Neural progenitor cell (in vitro differentiated cells): Measurements from ENCODE around the gene PEAK1. TPM values are rescaled to one million over a fixed set of nuclear protein-coding genes. Genes with fewer than 3 reads are reported as not detected.

Experiments used
- DNase-seq: peaks from one replicate; pipeline ENCODE4 v3.0.0-alpha.2; 2016; ENCODE audit warnings: low spot score
- H2AFZ ChIP-seq: fragments of 200-600 bp; sonication (generic); replicated peaks from 2 replicates; pipeline ENCODE4 v1.6.1; 2016; ENCODE audit warnings: antibody characterized with exemption
- H3F3A ChIP-seq: fragments of 200-600 bp; sonication (generic); 2 replicates; pipeline ENCODE4 v1.6.1; 2016; ENCODE audit warnings: antibody characterized with exemption, low read depth
- H3K27ac ChIP-seq: fragments of 200-600 bp; sonication (generic); 2 replicates; pipeline ENCODE4 v1.5.1; 2016; ENCODE audit warnings: mild to moderate bottlenecking
- H3K27me3 ChIP-seq: fragments of 200-600 bp; sonication (generic); 2 replicates; pipeline ENCODE4 v1.6.1; 2016; ENCODE audit warnings: mild to moderate bottlenecking, moderate library complexity
- H3K36me3 ChIP-seq: fragments of 200-600 bp; sonication (generic); 2 replicates; pipeline ENCODE4 v1.5.1; 2016
- H3K4me1 ChIP-seq: fragments of 200-600 bp; sonication (generic); 2 replicates; pipeline ENCODE4 v1.6.1; 2016; ENCODE audit warnings: mixed run types
- H3K4me2 ChIP-seq: fragments of 200-600 bp; sonication (generic); 2 replicates; pipeline ENCODE4 v1.6.1; 2016
- H3K4me3 ChIP-seq: fragments of 200-600 bp; sonication (generic); 2 replicates; pipeline ENCODE4 v1.5.1; 2016
- H3K79me2 ChIP-seq: fragments of 200-600 bp; sonication (generic); 2 replicates; pipeline ENCODE4 v1.6.1; 2016; ENCODE audit warnings: low read depth
- H3K9ac ChIP-seq: fragments of 200-600 bp; sonication (generic); 2 replicates; pipeline ENCODE4 v1.6.1; 2016
- H3K9me3 ChIP-seq: fragments of 200-600 bp; sonication (generic); 2 replicates; pipeline ENCODE4 v1.5.1; 2016; ENCODE audit warnings: low read depth
- H4K20me1 ChIP-seq: fragments of 200-600 bp; sonication (generic); 2 replicates; pipeline ENCODE4 v1.6.1; 2016; ENCODE audit warnings: low read depth
- H3K27ac Mint-ChIP-seq: 3 replicates; pipeline ENCODE4 v1.8.0; 2021; ENCODE audit warnings: mixed read lengths
- H3K27me3 Mint-ChIP-seq: 2 replicates; pipeline ENCODE4 v1.8.0; 2022; ENCODE audit warnings: low read depth, mild to moderate bottlenecking, inconsistent platforms, moderate library complexity, mixed read lengths; ENCODE audit not compliant: insufficient read depth
- H3K36me3 Mint-ChIP-seq: 3 replicates; pipeline ENCODE4 v1.8.0; 2021; ENCODE audit warnings: mixed read lengths
- H3K4me1 Mint-ChIP-seq: 3 replicates; pipeline ENCODE4 v1.8.0; 2021; ENCODE audit warnings: mixed read lengths
- H3K4me3 Mint-ChIP-seq: 3 replicates; pipeline ENCODE4 v1.8.0; 2021; ENCODE audit warnings: mild to moderate bottlenecking, moderate library complexity, mixed read lengths
- H3K9me3 Mint-ChIP-seq: 3 replicates; pipeline ENCODE4 v1.8.0; 2020; ENCODE audit warnings: mixed read lengths
- EZH2 ChIP-seq: fragments of 200-600 bp; sonication (generic); IDR thresholded peaks from 2 replicates; pipeline ENCODE4 v1.6.1; 2017; ENCODE audit warnings: antibody characterized with exemption, mild to moderate bottlenecking, moderate library complexity
- EZH2phosphoT487 ChIP-seq: fragments of 200-600 bp; sonication (generic); IDR thresholded peaks from 2 replicates; pipeline ENCODE4 v1.6.1; 2017; ENCODE audit warnings: antibody characterized with exemption
- total RNA-seq: library from RNA; depleted of rRNA; stranded (reverse); fragments of >200 nt; gene quantifications from 2 replicates; pipeline ENCODE4 v1.2.3, GENCODE V29; 2015; ENCODE audit warnings: low replicate concordance
- TF ChIP-seq, protein P1 (sequence below): fragments of 200-600 bp; sonication (generic); IDR thresholded peaks from 2 replicates; pipeline ENCODE4 v1.5.1; 2017; ENCODE audit warnings: antibody characterized with exemption, mild to moderate bottlenecking

The PEAK1 gene
- total RNA-seq, 1 donor from 2014 or later, result 30.9 TPM

DNA sequence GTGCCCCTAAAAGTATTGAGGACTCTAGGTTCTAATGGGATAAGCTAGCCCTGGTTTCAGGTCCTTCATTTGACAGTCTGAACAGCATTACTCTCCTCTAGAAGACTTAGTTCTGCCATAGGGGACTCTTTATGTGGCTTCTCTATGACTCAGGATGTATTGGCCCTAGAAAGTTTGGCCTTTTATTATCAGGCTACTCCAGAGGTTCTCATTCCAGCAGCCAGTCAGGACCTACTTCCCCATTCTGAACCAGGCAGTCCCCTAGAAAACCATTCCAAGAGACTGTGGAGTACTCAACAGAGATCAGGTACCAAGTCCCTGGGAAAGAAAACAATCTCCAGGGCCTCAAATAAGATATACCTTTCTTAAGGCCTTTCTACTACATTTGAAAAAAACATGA, 191.1 kb downstream of the PEAK1 start:
- Mint-ChIP-seq H3K27me3 (no peaks in the 10 kb centered on the region), H3K4me3 (no peak overlapping the region), H3K4me1 (peaks cover 15% of the 10 kb centered on the region), H3K27ac (no peak overlapping the region), H3K9me3 (no peaks in the 10 kb centered on the region), H3K36me3 (no peaks in the 10 kb centered on the region)
- H3K9ac ChIP-seq, result no peak overlapping the region
- no peaks in the 10 kb centered on the region for H3K79me2 ChIP-seq
- no peaks in the 10 kb centered on the region for H4K20me1 ChIP-seq
- H3K36me3 ChIP-seq, result no peaks in the 10 kb centered on the region
- H3K4me3 ChIP-seq, result no peak overlapping the region
- no peak for DNase-seq
- no peaks in the 10 kb centered on the region for H3K9me3 ChIP-seq
- no peak for TF ChIP-seq EZH2
- TF ChIP-seq, protein P1, sequence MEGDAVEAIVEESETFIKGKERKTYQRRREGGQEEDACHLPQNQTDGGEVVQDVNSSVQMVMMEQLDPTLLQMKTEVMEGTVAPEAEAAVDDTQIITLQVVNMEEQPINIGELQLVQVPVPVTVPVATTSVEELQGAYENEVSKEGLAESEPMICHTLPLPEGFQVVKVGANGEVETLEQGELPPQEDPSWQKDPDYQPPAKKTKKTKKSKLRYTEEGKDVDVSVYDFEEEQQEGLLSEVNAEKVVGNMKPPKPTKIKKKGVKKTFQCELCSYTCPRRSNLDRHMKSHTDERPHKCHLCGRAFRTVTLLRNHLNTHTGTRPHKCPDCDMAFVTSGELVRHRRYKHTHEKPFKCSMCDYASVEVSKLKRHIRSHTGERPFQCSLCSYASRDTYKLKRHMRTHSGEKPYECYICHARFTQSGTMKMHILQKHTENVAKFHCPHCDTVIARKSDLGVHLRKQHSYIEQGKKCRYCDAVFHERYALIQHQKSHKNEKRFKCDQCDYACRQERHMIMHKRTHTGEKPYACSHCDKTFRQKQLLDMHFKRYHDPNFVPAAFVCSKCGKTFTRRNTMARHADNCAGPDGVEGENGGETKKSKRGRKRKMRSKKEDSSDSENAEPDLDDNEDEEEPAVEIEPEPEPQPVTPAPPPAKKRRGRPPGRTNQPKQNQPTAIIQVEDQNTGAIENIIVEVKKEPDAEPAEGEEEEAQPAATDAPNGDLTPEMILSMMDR, result no peak
- no peak for TF ChIP-seq EZH2phosphoT487
- no peaks in the 10 kb centered on the region for H3K27me3 ChIP-seq
- H3K4me1 ChIP-seq, result peaks cover 16% of the 10 kb centered on the region
- no peak overlapping the region for H2AFZ ChIP-seq
- no peak overlapping the region for H3K27ac ChIP-seq
- H3F3A ChIP-seq, result peaks cover 21% of the 10 kb centered on the region
- no peak overlapping the region for H3K4me2 ChIP-seq

DNA sequence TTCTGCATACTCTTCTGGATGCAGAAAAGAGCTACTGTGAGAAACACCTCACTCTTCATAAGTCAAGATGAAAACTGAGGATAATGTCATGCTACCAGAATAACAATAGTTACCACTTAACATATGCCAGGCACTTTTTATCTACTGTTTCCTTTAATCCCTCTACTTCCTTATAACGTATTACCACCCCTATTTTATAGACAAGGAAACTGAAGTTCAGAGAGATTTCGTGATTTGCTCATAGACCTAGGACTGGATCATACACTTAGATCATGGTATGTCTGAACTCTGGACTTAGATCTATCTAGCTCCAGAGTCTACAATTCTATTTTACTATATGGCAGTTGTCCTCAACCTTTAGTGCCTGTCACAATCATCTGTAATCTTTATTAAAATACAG, 193.3 kb downstream of the PEAK1 start:
- H3K9me3 ChIP-seq, result no peaks in the 10 kb centered on the region
- H3K9me3 Mint-ChIP-seq, result no peaks in the 10 kb centered on the region
- no peaks in the 10 kb centered on the region for H3K36me3 Mint-ChIP-seq
- H3K27ac Mint-ChIP-seq, result no peak overlapping the region
- no peak for DNase-seq
- no peak overlapping the region for H3K4me3 ChIP-seq
- H3K27me3 ChIP-seq, result no peaks in the 10 kb centered on the region
- H4K20me1 ChIP-seq, result no peaks in the 10 kb centered on the region
- peaks cover 26% of the 10 kb centered on the region for H3F3A ChIP-seq
- peaks cover 38% of the 10 kb centered on the region for H3K4me1 ChIP-seq
- TF ChIP-seq, protein P1, result no peak
- TF ChIP-seq EZH2phosphoT487, result no peak
- no peak for TF ChIP-seq EZH2
- peaks cover 33% of the 10 kb centered on the region for H3K4me1 Mint-ChIP-seq
- H2AFZ ChIP-seq, result no peak overlapping the region
- H3K36me3 ChIP-seq, result no peaks in the 10 kb centered on the region
- H3K79me2 ChIP-seq, result no peaks in the 10 kb centered on the region
- no peak overlapping the region for H3K4me3 Mint-ChIP-seq
- no peak overlapping the region for H3K27ac ChIP-seq
- no peak overlapping the region for H3K4me2 ChIP-seq
- no peak overlapping the region for H3K9ac ChIP-seq
- H3K27me3 Mint-ChIP-seq, result no peaks in the 10 kb centered on the region

DNA sequence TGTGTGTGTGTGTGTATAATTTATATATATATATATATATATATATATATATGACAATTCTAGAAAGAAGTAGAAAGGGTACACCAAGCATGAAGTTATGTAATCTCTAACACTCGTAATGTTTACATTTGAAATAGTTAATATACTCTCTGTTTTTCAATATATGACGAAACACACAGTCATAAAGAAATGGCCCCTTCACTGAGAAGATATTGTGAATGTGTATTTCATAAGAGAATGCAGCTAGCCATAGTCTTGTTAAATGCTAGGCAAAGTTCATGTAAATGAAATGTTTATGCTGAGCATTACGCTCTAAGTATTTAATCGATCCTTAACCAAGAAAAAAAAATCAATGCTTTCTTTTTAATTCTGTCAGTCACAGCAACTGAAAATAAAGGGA, 194.3 kb downstream of the PEAK1 start:
- no peak overlapping the region for H3K9ac ChIP-seq
- Mint-ChIP-seq H3K36me3 (no peaks in the 10 kb centered on the region), H3K27ac (no peak overlapping the region), H3K4me3 (no peak overlapping the region), H3K27me3 (no peaks in the 10 kb centered on the region), H3K9me3 (no peaks in the 10 kb centered on the region), H3K4me1 (peaks cover 33% of the 10 kb centered on the region)
- H2AFZ ChIP-seq, result no peak overlapping the region
- H3K27me3 ChIP-seq, result no peaks in the 10 kb centered on the region
- H3K9me3 ChIP-seq, result no peaks in the 10 kb centered on the region
- H3F3A ChIP-seq, result peaks cover 26% of the 10 kb centered on the region
- DNase-seq, result no peak
- H3K79me2 ChIP-seq, result no peaks in the 10 kb centered on the region
- no peaks in the 10 kb centered on the region for H3K36me3 ChIP-seq
- TF ChIP-seq EZH2phosphoT487 (no peak), EZH2 (no peak)
- TF ChIP-seq, protein P1, result no peak
- peaks cover 43% of the 10 kb centered on the region for H3K4me1 ChIP-seq
- no peak overlapping the region for H3K4me2 ChIP-seq
- no peak overlapping the region for H3K27ac ChIP-seq
- H3K4me3 ChIP-seq, result no peak overlapping the region
- no peaks in the 10 kb centered on the region for H4K20me1 ChIP-seq
